Esophagus mucosa (tissue), 1 donor: ENCODE results near the gene PIK3R6. TPM values are rescaled to one million over a fixed set of nuclear protein-coding genes. Genes with fewer than 3 reads are reported as not detected.

Source experiments
- ATAC-seq: fragments of 200-7000 bp; cut with Tn5 transposase; one replicate; pipeline ENCODE4 v1.9.1; 2020
- total RNA-seq: library from RNA; stranded (reverse); gene quantifications from one replicate; pipeline ENCODE4 v1.2.4, GENCODE V29; 2023
- donor health status: DM: yes; HTN: yes; CAD: no.

Gene PIK3R6
- total RNA-seq, 1 donor from 2014 or later: 0.16 TPM

GRCh38 chr17:8849311-8850041, 18.0 kb downstream of the PIK3R6 start:
- no peak for ATAC-seq

- ATAC-seq: no peak
These were observed 19.6 kb downstream of the PIK3R6 start for GRCh38 chr17:8847891-8848290.

GRCh38 chr17:8846768-8847211, 20.7 kb downstream of the PIK3R6 start:
- peak; percentile 72 for ATAC-seq

- ATAC-seq: no peak
These were observed 22.9 kb downstream of the PIK3R6 start for GRCh38 chr17:8844229-8845218.

- no peak for ATAC-seq
These were observed 24.1 kb downstream of the PIK3R6 start for GRCh38 chr17:8843344-8843743.

- no peak for ATAC-seq
These were observed 25.6 kb downstream of the PIK3R6 start for GRCh38 chr17:8841844-8842243.

- no peak for ATAC-seq
These were observed 28.0 kb downstream of the PIK3R6 start for GRCh38 chr17:8839410-8839935.

- no peak for ATAC-seq
These were observed 28.9 kb downstream of the PIK3R6 start for GRCh38 chr17:8838551-8839095.

- no peak for ATAC-seq
These were observed 29.9 kb downstream of the PIK3R6 start for GRCh38 chr17:8837563-8838075.

- no peak for ATAC-seq
These were observed 30.5 kb downstream of the PIK3R6 start for GRCh38 chr17:8836821-8837562.

- ATAC-seq: no peak
These were observed 31.7 kb downstream of the PIK3R6 start for GRCh38 chr17:8835631-8836364.

- ATAC-seq: no peak
These were observed 32.4 kb downstream of the PIK3R6 start for GRCh38 chr17:8835106-8835505.

- ATAC-seq: no peak
These were observed 34.6 kb downstream of the PIK3R6 start for GRCh38 chr17:8832711-8833352.

GRCh38 chr17:8831234-8831849, 36.1 kb downstream of the PIK3R6 start:
- no peak for ATAC-seq

- no peak for ATAC-seq
These were observed 37.3 kb downstream of the PIK3R6 start for GRCh38 chr17:8830141-8830540.

GRCh38 chr17:8829036-8829941, 38.2 kb downstream of the PIK3R6 start:
- no peak for ATAC-seq

GRCh38 chr17:8828517-8828875, 39.0 kb downstream of the PIK3R6 start:
- no peak for ATAC-seq

GRCh38 chr17:8826808-8827435, 40.6 kb downstream of the PIK3R6 start:
- no peak for ATAC-seq

GRCh38 chr17:8825802-8826201, 41.7 kb downstream of the PIK3R6 start:
- no peak for ATAC-seq
